Peyer's patch (tissue), 4 donors: ENCODE measurements around the gene HELZ2. TPM values are rescaled to one million over a fixed set of nuclear protein-coding genes. Genes with fewer than 3 reads are reported as not detected.
"Not testable (repeated sequence)": the region's sequence is repeated elsewhere in the genome, so short reads cannot be mapped to it uniquely, and the experiment has no call there.

Source experiments
- DNase-seq, 3 donors: peaks; one replicate each; pipeline ENCODE4 v3.0.0-alpha.2; 2017 to 2019
- H3K27ac ChIP-seq, 4 donors: fragments of 200-600 bp; sonication (generic); one replicate each; pipeline ENCODE4 v1.5.1; 2016 to 2019
- H3K27me3 ChIP-seq, 2 donors: fragments of 200-600 bp; sonication (generic); one replicate each; pipeline ENCODE4 v1.5.1; 2019
- H3K36me3 ChIP-seq, 3 donors: fragments of 200-600 bp; sonication (generic); one replicate each; pipeline ENCODE4 v1.5.1; 2016 to 2019
- H3K4me1 ChIP-seq, 4 donors: fragments of 200-600 bp; sonication (generic); one replicate each; pipeline ENCODE4 v1.5.1; 2016 to 2019
- H3K4me3 ChIP-seq, 4 donors: fragments of 200-600 bp; sonication (generic); 1 replicate in 3 of 4; 2 replicates in 1 of 4; pipeline ENCODE4 v1.5.1; 2016 to 2019; ENCODE audit warnings: mild to moderate bottlenecking in 1 of 4
- H3K9me3 ChIP-seq, 4 donors: fragments of 200-600 bp; sonication (generic); one replicate each; pipeline ENCODE4 v1.5.1; 2016 to 2019; ENCODE audit warnings: mild to moderate bottlenecking in 1 of 4
- POLR2A ChIP-seq, 2 donors: fragments of 450-650 bp; IDR thresholded peaks; one replicate each; pipeline ENCODE4 v1.5.1; 2017; ENCODE audit warnings: antibody characterized with exemption in 2 of 2, mild to moderate bottlenecking in 2 of 2, moderate library complexity in 2 of 2
- total RNA-seq, 4 donors: library from RNA; depleted of rRNA; stranded (reverse); fragments of >200 nt; gene quantifications; one replicate each; pipeline ENCODE4 v1.1.0, GENCODE V29; 2016
- TF ChIP-seq, protein P1 (sequence below), 6 experiments: fragments of 450-650 bp in 4 of 6; fragments of 200-600 bp in 2 of 6; sonication (generic) in 1 of 6; IDR thresholded peaks; one replicate each; pipeline ENCODE4 v1.5.1; 2017 to 2019; ENCODE audit warnings: antibody characterized with exemption in 6 of 6, mild to moderate bottlenecking in 3 of 6, moderate library complexity in 1 of 6

HELZ2 gene
- total RNA-seq, 4 donors from 2014 or later: 32.2 to 42.0 (median 38.4) TPM

DNA sequence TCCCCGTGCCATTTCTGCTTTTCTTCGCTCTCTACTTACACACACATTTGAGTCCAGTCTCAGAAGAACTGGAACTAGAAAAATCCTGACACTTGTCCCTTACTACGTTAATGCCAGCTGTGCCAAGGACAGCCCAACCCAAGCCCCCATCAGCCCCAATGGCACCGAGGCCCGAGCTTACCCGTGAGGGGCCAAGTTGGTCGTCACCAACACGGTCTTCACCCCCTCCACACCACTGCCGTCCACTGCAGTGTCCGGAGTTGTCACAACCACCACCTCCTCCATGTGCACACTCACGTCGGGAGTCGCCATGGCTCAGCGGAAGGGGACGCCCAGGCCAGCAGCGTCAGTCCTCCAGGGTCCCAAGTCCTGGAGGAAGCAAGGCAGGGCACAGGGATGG lies 45.0 kb upstream of the HELZ2 start:
- TF ChIP-seq POLR2A (IDR thresholded peaks at IDR 0.05): no peak
- TF ChIP-seq, protein P1, sequence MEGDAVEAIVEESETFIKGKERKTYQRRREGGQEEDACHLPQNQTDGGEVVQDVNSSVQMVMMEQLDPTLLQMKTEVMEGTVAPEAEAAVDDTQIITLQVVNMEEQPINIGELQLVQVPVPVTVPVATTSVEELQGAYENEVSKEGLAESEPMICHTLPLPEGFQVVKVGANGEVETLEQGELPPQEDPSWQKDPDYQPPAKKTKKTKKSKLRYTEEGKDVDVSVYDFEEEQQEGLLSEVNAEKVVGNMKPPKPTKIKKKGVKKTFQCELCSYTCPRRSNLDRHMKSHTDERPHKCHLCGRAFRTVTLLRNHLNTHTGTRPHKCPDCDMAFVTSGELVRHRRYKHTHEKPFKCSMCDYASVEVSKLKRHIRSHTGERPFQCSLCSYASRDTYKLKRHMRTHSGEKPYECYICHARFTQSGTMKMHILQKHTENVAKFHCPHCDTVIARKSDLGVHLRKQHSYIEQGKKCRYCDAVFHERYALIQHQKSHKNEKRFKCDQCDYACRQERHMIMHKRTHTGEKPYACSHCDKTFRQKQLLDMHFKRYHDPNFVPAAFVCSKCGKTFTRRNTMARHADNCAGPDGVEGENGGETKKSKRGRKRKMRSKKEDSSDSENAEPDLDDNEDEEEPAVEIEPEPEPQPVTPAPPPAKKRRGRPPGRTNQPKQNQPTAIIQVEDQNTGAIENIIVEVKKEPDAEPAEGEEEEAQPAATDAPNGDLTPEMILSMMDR (IDR thresholded peaks at IDR 0.05): no peak
- H3K4me1 ChIP-seq: no peaks in the 10 kb centered on the region
- no peaks in the 10 kb centered on the region for H3K9me3 ChIP-seq
- no peaks in the 10 kb centered on the region for H3K27me3 ChIP-seq
- no peak for DNase-seq
- peaks cover 0 to 34% (median 0%) of the 10 kb centered on the region in 3 donors for H3K36me3 ChIP-seq
- no peak overlapping the region for H3K27ac ChIP-seq
- no peak overlapping the region for H3K4me3 ChIP-seq

- no peaks in the 10 kb centered on the region for H3K9me3 ChIP-seq
- no peaks in the 10 kb centered on the region for H3K4me1 ChIP-seq
- H3K27ac ChIP-seq: no peak overlapping the region
- no peaks in the 10 kb centered on the region for H3K27me3 ChIP-seq
- peaks cover 0 to 34% (median 0%) of the 10 kb centered on the region in 3 donors for H3K36me3 ChIP-seq
- no peak for DNase-seq
- H3K4me3 ChIP-seq: no peak overlapping the region
- no peak for TF ChIP-seq POLR2A (IDR thresholded peaks at IDR 0.05)
- TF ChIP-seq, protein P1 (IDR thresholded peaks at IDR 0.05): no peak
Measured at GRCh38 chr20:63618291-63618980, 44.4 kb upstream of the HELZ2 start.

DNA sequence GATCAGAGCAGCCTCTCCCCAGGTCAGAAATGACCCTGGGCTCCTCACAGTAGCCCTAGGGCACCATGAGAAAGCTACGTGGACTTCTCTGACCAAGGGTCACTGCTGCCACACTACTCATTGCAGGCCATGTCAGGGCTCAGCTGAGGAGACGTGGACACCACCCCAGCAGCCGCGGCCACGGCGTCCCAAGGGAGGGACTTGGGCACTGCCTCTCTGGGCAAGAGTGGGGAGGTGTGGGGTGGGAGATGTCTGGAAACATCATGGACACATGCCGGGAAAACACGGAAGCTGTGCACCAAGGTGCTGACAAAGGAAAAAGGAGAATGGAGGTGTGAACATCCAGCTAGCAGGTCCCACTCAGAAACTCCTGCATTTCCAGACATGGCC lies 43.8 kb upstream of the HELZ2 start:
- no peak for DNase-seq
- Histone ChIP-seq H3K4me1 (no peaks in the 10 kb centered on the region), H3K27ac (no peak overlapping the region), H3K36me3 (peaks cover 0 to 34% (median 0%) of the 10 kb centered on the region in 3 donors), H3K4me3 (no peak overlapping the region), H3K9me3 (no peaks in the 10 kb centered on the region), H3K27me3 (no peaks in the 10 kb centered on the region)
- TF ChIP-seq, protein P1 (IDR thresholded peaks at IDR 0.05): no peak
- TF ChIP-seq POLR2A (IDR thresholded peaks at IDR 0.05): no peak

- H3K4me3 ChIP-seq: no peak overlapping the region
- no peak for DNase-seq
- H3K36me3 ChIP-seq: peaks cover 0 to 38% (median 0%) of the 10 kb centered on the region in 3 donors
- no peak for TF ChIP-seq POLR2A (IDR thresholded peaks at IDR 0.05)
- TF ChIP-seq, protein P1 (IDR thresholded peaks at IDR 0.05): no peak
- H3K9me3 ChIP-seq: no peaks in the 10 kb centered on the region
- no peaks in the 10 kb centered on the region for H3K27me3 ChIP-seq
- no peaks in the 10 kb centered on the region for H3K4me1 ChIP-seq
- H3K27ac ChIP-seq: no peak overlapping the region
Measured at GRCh38 chr20:63617092-63617875, 43.2 kb upstream of the HELZ2 start.

- not testable (repeated sequence) for H3K4me1 ChIP-seq, DNase-seq, H3K4me3 ChIP-seq, H3K27me3 ChIP-seq, H3K9me3 ChIP-seq, H3K27ac ChIP-seq
- peaks cover 0 to 38% (median 0%) of the 10 kb centered on the region in 3 donors for H3K36me3 ChIP-seq
- TF ChIP-seq, protein P1 (IDR thresholded peaks at IDR 0.05): peak; percentile 13 to 56 (median 29)
Measured at GRCh38 chr20:63613863-63614594, 40.0 kb upstream of the HELZ2 start.
